Activated CD4-positive, alpha-beta T cell treated with anti-CD3 and anti-CD28 coated beads, Interleukin-2, Interleukin-4, amounts not matched to agents 100 ng/mL and 50 ng/mL, durations not matched to agents 16 hours and 8 hours (primary cell): ENCODE results near the gene TUT1.
"Not testable (repeated sequence)": the region's sequence is repeated elsewhere in the genome, so short reads cannot be mapped to it uniquely, and the experiment has no call there.

Experiments
- DNase-seq: peaks from one replicate; pipeline ENCODE4 v3.0.0-alpha.2; 2020; ENCODE audit warnings: low spot score

The TUT1 gene, protein sequence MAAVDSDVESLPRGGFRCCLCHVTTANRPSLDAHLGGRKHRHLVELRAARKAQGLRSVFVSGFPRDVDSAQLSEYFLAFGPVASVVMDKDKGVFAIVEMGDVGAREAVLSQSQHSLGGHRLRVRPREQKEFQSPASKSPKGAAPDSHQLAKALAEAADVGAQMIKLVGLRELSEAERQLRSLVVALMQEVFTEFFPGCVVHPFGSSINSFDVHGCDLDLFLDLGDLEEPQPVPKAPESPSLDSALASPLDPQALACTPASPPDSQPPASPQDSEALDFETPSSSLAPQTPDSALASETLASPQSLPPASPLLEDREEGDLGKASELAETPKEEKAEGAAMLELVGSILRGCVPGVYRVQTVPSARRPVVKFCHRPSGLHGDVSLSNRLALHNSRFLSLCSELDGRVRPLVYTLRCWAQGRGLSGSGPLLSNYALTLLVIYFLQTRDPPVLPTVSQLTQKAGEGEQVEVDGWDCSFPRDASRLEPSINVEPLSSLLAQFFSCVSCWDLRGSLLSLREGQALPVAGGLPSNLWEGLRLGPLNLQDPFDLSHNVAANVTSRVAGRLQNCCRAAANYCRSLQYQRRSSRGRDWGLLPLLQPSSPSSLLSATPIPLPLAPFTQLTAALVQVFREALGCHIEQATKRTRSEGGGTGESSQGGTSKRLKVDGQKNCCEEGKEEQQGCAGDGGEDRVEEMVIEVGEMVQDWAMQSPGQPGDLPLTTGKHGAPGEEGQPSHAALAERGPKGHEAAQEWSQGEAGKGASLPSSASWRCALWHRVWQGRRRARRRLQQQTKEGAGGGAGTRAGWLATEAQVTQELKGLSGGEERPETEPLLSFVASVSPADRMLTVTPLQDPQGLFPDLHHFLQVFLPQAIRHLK

GRCh38 chr11:62591448-62592145, at the start of gene TUT1:
Gene TUT1, minus strand, starts transcription at chr11:62591523. Its CDS starts 38 bp downstream, at chr11:62591485.
- peak; percentile 98 for DNase-seq

- DNase-seq: no peak
Observed at GRCh38 chr11:62632492-62632891, 41.2 kb upstream of the TUT1 start.

- no peak for DNase-seq
Observed at GRCh38 chr11:62627713-62628112, 36.4 kb upstream of the TUT1 start.

DNA sequence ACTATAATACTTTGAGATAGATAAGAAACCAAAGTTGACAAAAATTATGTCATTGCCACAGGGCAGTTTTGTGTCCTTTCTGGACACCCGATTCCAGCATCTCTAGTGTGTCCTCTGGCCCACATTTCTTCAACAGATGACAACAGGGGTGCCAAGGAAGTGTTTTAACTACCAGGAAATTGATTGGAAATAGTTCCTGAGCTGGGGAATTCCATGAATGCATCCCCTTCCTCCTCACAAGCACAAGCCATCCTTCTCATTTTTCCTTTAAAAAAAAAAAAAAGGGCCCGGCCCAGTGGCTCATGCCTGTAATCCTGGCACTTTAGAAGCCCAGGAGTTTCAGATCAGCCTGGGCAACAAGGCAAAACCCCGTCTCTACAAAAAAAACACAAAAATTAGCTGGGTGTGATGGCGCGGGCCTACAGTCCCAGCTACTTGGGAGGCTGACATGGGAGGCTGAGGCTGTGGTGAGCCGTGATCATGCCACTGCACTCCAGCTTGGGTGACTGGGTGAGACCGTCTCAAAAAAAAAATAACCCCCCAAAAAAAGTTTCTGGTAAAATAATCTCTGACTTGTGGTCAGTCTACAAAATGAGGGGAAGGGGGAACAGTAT, 31.3 kb upstream of the TUT1 start:
- DNase-seq: no peak

- peak; percentile 98 for DNase-seq
Observed at GRCh38 chr11:62621567-62622470, 30.5 kb upstream of the TUT1 start, which contains the start of gene B3GAT3. Gene B3GAT3, minus strand, starts transcription at chr11:62621986. Its CDS starts 39 bp downstream, at chr11:62621947.

- DNase-seq: no peak
Observed at GRCh38 chr11:62621027-62621566, 29.8 kb upstream of the TUT1 start.

- DNase-seq: not testable (repeated sequence)
Observed at GRCh38 chr11:62616957-62617356, 25.6 kb upstream of the TUT1 start.

- DNase-seq: no peak
Observed at GRCh38 chr11:62615521-62615920, 24.2 kb upstream of the TUT1 start.

- peak; percentile 47 for DNase-seq
Observed at GRCh38 chr11:62614275-62614674, 23.0 kb upstream of the TUT1 start.

DNA sequence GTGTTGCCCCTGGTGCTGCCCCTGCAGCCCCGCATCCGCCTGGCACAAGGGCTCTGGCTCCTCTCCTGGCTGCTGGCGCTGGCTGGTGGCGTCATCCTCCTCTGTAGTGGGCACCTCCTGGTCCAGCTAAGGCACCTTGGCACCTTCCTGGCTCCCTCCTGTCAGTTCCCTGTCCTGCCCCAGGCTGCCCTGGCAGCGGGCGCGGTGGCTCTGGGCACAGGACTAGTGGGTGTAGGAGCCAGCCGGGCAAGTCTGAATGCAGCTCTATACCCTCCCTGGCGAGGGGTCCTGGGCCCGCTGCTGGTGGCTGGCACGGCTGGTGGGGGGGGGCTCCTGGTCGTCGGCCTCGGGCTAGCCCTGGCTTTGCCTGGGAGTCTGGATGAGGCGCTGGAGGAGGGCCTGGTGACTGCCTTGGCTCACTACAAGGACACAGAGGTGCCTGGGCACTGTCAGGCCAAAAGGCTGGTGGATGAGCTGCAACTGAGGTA, 22.0 kb upstream of the TUT1 start:
- no peak for DNase-seq

DNA sequence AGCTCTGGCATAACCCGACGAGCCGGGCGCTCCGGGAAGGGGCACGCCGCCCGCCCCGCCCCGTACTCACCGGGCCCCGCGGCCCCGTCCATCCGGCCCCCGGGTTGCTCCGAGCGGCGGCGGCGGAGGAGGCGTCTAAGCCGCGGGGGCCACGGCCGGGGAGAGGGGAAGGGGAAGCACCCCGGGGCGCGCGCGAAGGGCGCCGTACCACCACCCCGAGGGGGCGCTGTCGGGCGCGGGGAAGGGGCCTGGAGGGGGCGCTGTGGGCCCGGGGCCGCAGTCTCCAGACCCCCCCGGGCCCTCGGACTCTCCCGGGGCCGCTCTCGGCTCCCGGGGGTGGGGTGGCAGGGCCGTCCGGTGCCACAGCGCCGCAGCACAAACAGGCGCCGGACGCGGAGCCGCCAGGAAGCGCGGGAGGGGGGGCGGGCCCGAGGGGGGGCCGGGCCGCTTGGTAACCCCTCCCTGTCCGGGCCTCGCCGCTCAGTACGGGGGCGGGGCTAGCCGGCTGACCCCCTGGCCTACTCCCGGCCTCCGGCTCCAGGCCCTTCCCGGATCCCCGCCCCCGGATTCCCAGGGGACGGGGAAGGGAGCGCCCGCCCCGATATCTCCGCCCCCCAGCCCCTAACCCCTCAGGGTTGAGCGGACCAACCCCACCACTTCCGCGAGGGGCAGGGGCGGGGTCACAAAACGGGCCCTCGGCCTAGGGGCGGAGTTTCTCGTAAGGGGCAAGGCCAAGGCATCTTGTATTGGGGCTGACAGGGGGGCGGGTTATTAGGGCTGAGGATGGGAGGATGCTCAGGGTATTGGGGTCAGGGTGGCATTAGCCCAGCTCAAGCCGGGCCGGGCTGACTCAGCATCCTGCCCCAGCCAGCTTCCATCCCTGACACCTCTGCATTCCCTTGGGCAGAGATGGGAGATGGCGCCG, 21.3 kb upstream of the TUT1 start, which contains the start of the genes EML3 and ROM1:
Gene EML3, minus strand, starts transcription at position 410 of the 925 bp plus-strand sequence. Its CDS starts 318 bp downstream, at position 92.
Gene ROM1, plus strand, starts transcription at position 892 of the 925 bp plus-strand sequence. Its CDS starts 25 bp downstream, at position 917.
- peak; percentile 88 for DNase-seq

GRCh38 chr11:62611705-62612365, 20.5 kb upstream of the TUT1 start:
- DNase-seq: no peak

DNA sequence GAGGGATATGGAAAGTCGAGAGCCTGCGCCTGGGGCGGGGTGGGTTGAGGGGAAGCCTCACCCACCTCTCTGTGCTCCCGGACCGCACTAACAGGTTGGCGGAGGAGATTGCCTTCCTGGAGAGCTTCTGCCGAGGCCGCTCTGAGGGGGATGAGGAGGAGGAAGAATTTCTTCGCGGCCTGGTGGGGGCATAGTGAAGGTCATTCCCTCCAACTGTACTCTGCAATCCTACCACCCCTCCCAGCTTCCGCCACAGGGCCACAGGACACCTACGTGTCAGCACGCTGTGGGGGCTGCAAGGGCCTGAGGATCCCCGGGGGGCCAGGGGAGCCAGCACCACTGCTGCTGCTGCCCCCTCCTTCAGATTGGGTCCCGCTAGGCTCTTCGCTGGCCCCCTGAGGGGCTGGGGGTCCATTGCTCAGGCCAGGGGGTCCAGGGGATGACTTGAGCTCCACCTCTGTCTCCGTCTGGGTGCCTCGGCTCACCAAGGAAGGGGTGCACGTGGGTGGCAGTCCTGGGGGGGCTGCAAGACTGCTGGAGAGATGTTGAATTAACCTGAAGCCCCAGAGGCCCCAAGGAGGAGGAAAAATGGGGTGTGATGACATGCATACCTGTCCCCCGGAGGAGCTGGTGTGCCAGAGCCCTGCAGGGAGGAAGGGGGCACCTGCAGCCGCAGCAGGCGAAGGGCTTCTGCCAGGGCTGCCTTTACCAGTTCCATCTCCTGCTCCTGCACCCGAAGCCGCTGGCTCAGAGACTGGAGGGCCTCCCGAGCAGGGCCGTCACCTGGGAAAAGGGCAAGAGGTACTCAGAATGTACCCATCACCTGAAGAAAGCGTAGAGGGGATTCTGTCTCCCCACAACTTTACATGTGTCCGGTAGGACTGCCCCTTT, 19.7 kb upstream of the TUT1 start:
- DNase-seq: no peak

DNA sequence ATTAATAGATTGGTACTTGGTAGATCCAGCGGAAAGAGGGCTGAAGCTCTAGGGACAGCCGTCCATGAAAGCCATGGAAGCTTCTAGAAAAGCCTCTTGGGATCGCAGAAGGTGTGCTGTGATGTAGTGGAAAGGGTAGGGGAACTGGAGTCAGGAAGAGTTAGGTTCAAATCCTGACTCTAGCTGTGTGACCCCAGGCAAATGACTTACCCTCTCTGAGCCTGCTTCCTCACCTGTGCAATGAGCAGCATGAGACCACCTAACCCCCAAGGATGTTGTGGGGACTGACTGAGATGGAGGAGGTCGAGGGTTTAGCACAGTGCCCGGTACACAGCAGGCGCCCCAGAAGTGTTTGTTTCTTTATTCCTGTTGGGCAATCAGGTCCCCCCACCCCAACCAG, 19.1 kb upstream of the TUT1 start:
- no peak for DNase-seq

DNA sequence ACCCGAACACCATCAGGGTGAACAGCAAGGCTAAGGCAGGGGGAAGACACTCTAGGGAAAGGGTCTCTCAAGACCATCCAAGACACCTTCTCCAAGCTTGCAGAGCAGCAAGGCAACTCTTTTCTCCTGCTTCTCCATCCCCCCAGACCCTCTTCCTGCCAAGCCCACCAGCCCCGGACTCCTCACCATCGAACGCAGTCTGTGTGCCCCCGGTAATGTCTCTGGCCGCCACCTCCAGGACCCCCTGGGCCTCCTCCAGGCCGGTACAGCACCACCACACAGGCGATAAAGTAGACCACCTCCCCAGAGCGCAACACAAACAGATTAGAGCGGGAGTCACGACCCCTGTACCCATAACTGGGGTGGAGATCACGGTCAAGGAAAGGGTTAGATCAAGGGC, 17.5 kb upstream of the TUT1 start:
- DNase-seq: no peak

DNA sequence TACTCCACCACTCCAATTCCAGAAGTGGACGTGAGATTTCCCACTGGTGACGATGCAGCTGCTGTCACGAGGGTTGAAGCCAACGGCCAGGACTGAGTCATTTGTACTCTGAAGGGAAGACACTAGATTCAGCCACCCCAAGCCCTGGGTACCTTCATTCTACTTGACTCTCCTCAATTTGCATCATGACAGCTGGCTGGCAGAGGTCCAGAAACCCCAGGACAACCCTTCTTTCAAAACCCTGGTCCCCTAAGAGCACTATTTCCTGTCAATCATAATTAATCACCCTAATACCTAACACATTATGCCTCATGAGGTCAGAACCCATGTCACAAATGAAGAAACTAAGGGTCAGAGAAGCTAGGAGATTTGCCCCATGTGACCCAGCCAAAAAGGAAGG, 16.4 kb upstream of the TUT1 start:
- DNase-seq: no peak

GRCh38 chr11:62605902-62606301, 14.6 kb upstream of the TUT1 start:
- DNase-seq: no peak
